DMS 273 (cell line): ENCODE results near the gene ITGA3.

Source experiments
- DNase-seq: peaks from one replicate; lab custom pipeline; 2025; ENCODE audit not compliant: unreplicated experiment; lab: John Stamatoyannopoulos, UW

ITGA3 gene

DNA sequence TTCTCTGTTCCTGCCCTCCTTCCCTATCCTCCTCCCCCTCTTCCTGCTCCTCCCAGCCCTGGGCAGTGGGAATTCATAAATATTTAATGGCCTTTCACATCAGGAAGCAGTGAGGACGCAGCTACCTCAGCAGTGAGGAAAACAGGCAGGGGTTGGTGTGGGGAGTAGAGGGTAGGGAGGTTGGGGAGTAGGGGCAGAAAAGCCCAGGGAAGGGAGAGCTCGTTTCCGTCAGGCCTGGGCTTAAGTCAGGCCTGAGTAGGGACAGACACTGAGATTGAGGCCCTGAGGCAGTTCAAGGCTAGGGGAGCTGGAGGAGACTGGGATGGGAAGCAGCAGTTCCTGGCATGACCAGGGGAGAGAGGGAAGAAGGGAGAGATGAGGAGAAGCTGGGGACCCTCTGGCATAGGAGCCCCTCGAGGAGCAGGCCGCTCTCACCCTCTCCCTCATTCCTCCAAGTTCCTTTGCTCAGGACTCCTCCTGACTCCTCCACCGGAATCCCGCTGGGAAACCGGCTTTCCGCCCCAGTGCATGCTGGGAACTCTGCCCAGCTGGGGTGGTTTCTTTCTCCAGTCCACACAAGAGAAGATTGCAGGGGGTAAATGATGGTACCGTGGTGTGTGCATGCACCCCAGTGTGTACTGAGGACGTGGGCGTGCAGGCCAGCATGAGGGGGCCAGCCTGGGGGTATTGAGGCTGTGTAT, 67.9 kb downstream of the ITGA3 start:
- DNase-seq, result peak; percentile 53

GRCh38 chr17:50125420-50125997, 69.6 kb downstream of the ITGA3 start:
- DNase-seq, result no peak

- no peak for DNase-seq
Measured at GRCh38 chr17:50127697-50128361, 71.9 kb downstream of the ITGA3 start.

DNA sequence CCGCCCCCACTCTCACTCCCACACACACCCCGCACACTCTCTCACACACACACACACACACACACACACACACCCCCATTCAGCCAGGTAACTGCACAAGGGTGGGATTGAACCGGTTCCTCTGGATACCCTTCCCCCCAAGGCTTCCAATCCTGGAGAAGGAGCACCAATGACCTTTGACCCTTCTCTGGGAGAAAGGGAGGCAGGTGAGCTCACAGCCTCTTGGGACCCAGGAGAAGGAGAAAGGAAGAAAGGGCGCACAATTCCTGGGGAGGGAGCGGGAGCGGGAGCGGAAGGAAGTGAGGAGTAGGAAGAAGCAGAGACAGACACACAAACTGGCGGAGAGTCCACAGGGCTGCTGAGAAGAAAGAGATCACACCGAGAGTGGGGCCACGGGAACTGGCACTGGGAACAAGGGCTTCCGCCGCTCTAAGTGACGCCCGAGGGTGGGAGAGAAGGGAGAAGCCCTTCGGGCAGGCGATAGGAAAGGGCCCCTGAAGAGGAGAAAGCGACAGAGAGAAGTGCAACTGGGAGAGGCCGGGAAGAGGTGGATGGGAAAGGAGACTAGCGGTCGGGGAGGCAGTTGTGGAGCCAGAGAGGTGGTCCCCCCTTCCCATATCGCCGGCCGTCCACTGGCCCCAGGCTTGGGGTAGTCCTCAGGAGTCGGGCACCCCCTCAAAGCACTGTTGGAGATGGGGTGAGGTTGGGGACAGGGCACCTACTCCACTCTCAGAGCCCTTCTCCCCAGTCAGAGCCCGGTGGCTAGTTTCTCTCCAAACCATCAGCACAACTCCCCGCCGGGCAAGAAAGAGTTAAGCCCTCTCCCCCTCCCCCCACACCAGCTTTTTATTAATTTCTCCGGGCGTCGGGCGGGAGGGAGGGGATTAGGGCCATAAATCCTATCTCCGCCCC, 72.8 kb downstream of the ITGA3 start:
- DNase-seq, result no peak

DNA sequence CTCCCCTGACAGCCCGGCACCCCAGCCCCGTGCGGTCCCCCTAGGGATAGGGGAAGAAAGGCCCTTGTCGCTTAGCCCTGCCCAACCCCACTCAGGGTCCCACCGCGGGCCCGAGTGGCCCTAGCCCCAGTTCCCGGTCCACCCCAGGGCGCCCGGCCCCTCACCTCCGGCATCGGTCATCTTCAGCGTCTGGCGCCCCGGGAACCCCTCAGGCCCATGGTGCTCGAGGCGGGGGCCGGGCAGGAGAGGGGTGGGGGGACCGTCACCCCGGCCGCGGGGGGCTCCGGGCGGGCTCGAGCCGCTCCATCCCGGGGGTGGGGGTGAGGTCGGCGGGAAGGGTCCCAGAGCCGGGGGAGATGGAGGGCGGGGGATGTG, 73.4 kb downstream of the ITGA3 start:
- DNase-seq, result no peak

- peak; percentile 46 for DNase-seq
Measured at GRCh38 chr17:50129728-50130558, 74.0 kb downstream of the ITGA3 start, which contains the start of gene SAMD14. TSS of gene SAMD14 (minus strand) at chr17:50130160. CDS start at chr17:50124959, 5,201 bp downstream.

DNA sequence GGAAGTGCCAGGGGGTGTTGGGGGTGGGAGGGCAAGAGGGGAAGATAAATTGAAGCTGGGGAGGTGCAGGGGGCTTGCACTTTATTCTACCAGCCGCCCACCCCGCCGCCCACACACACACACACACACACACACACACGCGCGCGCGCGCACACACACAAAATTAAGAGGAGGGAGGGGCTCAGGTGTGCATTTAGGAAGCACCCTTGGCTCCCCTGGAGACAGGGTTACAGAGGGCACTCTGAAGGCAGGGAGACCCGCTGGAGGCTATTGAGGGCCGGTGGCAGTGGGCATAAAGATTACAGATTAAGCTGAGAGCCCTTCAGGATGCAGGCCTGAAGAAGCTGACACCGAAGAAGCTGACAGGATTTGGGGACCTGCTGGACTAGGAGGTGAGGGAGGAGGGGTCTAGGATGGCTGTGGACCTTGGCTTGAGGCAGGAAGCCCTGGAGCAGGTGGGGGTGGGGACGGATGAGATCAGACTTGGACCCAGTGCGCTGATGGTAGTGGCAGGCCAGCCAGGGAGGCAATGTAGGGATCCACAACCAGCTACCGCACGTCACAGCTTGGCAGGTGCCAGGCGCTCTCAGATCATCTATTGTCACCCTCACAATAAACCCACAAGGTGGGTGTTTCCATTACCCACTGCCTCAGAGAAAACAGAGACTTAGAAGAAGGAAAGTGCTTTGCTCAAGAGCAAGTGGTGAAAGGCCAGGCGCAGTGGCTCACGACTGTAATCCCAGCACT, 74.8 kb downstream of the ITGA3 start:
- DNase-seq, result no peak

- DNase-seq, result peak; percentile 45
Measured at GRCh38 chr17:50132104-50132794, 76.3 kb downstream of the ITGA3 start.

- DNase-seq, result peak; percentile 68
Measured at GRCh38 chr17:50133028-50133768, 77.3 kb downstream of the ITGA3 start.

GRCh38 chr17:50133769-50134099, 77.8 kb downstream of the ITGA3 start:
- peak; percentile 68 for DNase-seq

GRCh38 chr17:50134206-50135110, 78.5 kb downstream of the ITGA3 start:
- peak; percentile 64 for DNase-seq

- peak; percentile 29 for DNase-seq
Measured at GRCh38 chr17:50135316-50136095, 79.6 kb downstream of the ITGA3 start.

- no peak for DNase-seq
Measured at GRCh38 chr17:50136096-50136687, 80.3 kb downstream of the ITGA3 start.

GRCh38 chr17:50137042-50137441, 81.1 kb downstream of the ITGA3 start:
- no peak for DNase-seq

GRCh38 chr17:50139185-50139783, 83.4 kb downstream of the ITGA3 start:
- DNase-seq, result no peak
